Thyroid gland (tissue), 4 donors: Measurements from ENCODE around the gene IL4R.

ENCODE experiments used
- CTCF ChIP-seq, 6 experiments: fragments of 200-600 bp in 3 of 6; fragments of 450-650 bp in 3 of 6; sonication (generic) in 3 of 6; IDR thresholded peaks; one replicate each; pipeline ENCODE4 v1.5.1; 2016 to 2019; ENCODE audit warnings: antibody characterized with exemption in 6 of 6, mild to moderate bottlenecking in 2 of 6, inconsistent platforms in 1 of 6, moderate library complexity in 1 of 6
- POLR2A ChIP-seq, 2 donors: fragments of 450-650 bp; IDR thresholded peaks; one replicate each; pipeline ENCODE4 v1.6.1; 2017; ENCODE audit warnings: antibody characterized with exemption in 2 of 2, mild to moderate bottlenecking in 2 of 2, moderate library complexity in 1 of 2

- TF ChIP-seq CTCF (IDR thresholded peaks at IDR 0.05) (no peak), POLR2A (IDR thresholded peaks at IDR 0.05) (no peak)
Observed at GRCh38 chr16:27310576-27311447, 3.0 kb upstream of the IL4R start.
